ENCODE data around the gene DUS3L. TPM values are rescaled to one million over a fixed set of nuclear protein-coding genes. Genes with fewer than 3 reads are reported as not detected.
"Not testable (repeated sequence)": the region's sequence is repeated elsewhere in the genome, so short reads cannot be mapped to it uniquely, and the experiment has no call there.

The DUS3L gene
- total RNA-seq, 1 donor from 2014 or later = 16.2 TPM

- H3K4me1 Mint-ChIP-seq (ENCODE audit: unreplicated experiment) = no peaks in the 10 kb centered on the region
- no peak for TF ChIP-seq CTCF (IDR thresholded peaks at IDR 0.05; ENCODE audit: unreplicated experiment)
- no peaks in the 10 kb centered on the region for H3K9me3 Mint-ChIP-seq (ENCODE audit: unreplicated experiment)
- H3K36me3 Mint-ChIP-seq (ENCODE audit: low read depth, unreplicated experiment) = no peaks in the 10 kb centered on the region
- H3K27me3 Mint-ChIP-seq (ENCODE audit: unreplicated experiment) = peaks cover 5% of the 10 kb centered on the region
- H3K4me3 Mint-ChIP-seq (ENCODE audit: unreplicated experiment) = no peak overlapping the region
- H3K27ac Mint-ChIP-seq (ENCODE audit: unreplicated experiment) = no peak overlapping the region
- DNase-seq (ENCODE audit: low spot score) = no peak
Measured at GRCh38 chr19:5749505-5749904, 41.5 kb downstream of the DUS3L start.

GRCh38 chr19:5748920-5749319 lies 42.0 kb downstream of the DUS3L start:
- H3K4me3 Mint-ChIP-seq (ENCODE audit: unreplicated experiment); H3K27me3 Mint-ChIP-seq (ENCODE audit: unreplicated experiment); H3K27ac Mint-ChIP-seq (ENCODE audit: unreplicated experiment); H3K9me3 Mint-ChIP-seq (ENCODE audit: unreplicated experiment); DNase-seq (ENCODE audit: low spot score); H3K4me1 Mint-ChIP-seq (ENCODE audit: unreplicated experiment); H3K36me3 Mint-ChIP-seq (ENCODE audit: low read depth, unreplicated experiment): not testable (repeated sequence)

GRCh38 chr19:5744999-5745398 lies 46.0 kb downstream of the DUS3L start:
- H3K4me3 Mint-ChIP-seq (ENCODE audit: unreplicated experiment); H3K4me1 Mint-ChIP-seq (ENCODE audit: unreplicated experiment); H3K36me3 Mint-ChIP-seq (ENCODE audit: low read depth, unreplicated experiment); H3K27me3 Mint-ChIP-seq (ENCODE audit: unreplicated experiment); DNase-seq (ENCODE audit: low spot score); H3K27ac Mint-ChIP-seq (ENCODE audit: unreplicated experiment); H3K9me3 Mint-ChIP-seq (ENCODE audit: unreplicated experiment): not testable (repeated sequence)

- Mint-ChIP-seq H3K4me3 (ENCODE audit: unreplicated experiment) (no peak overlapping the region), H3K4me1 (ENCODE audit: unreplicated experiment) (no peaks in the 10 kb centered on the region), H3K27me3 (ENCODE audit: unreplicated experiment) (peaks cover 4% of the 10 kb centered on the region), H3K9me3 (ENCODE audit: unreplicated experiment) (no peaks in the 10 kb centered on the region), H3K27ac (ENCODE audit: unreplicated experiment) (no peak overlapping the region), H3K36me3 (ENCODE audit: low read depth, unreplicated experiment) (no peaks in the 10 kb centered on the region)
- no peak for TF ChIP-seq CTCF (IDR thresholded peaks at IDR 0.05; ENCODE audit: unreplicated experiment)
- no peak for DNase-seq (ENCODE audit: low spot score)
Measured at GRCh38 chr19:5743630-5744029, 47.3 kb downstream of the DUS3L start.

- no peak for TF ChIP-seq CTCF (IDR thresholded peaks at IDR 0.05; ENCODE audit: unreplicated experiment)
- DNase-seq (ENCODE audit: low spot score) = no peak
- H3K27me3 Mint-ChIP-seq (ENCODE audit: unreplicated experiment) = peaks cover 6% of the 10 kb centered on the region
- no peak overlapping the region for H3K27ac Mint-ChIP-seq (ENCODE audit: unreplicated experiment)
- no peaks in the 10 kb centered on the region for H3K4me1 Mint-ChIP-seq (ENCODE audit: unreplicated experiment)
- H3K36me3 Mint-ChIP-seq (ENCODE audit: low read depth, unreplicated experiment) = no peaks in the 10 kb centered on the region
- H3K9me3 Mint-ChIP-seq (ENCODE audit: unreplicated experiment) = no peaks in the 10 kb centered on the region
- no peak overlapping the region for H3K4me3 Mint-ChIP-seq (ENCODE audit: unreplicated experiment)
Measured at GRCh38 chr19:5742051-5742450, 48.9 kb downstream of the DUS3L start.

- no peak for TF ChIP-seq CTCF (IDR thresholded peaks at IDR 0.05; ENCODE audit: unreplicated experiment)
- Mint-ChIP-seq H3K27ac (ENCODE audit: unreplicated experiment) (no peak overlapping the region), H3K4me3 (ENCODE audit: unreplicated experiment) (no peak overlapping the region), H3K36me3 (ENCODE audit: low read depth, unreplicated experiment) (no peaks in the 10 kb centered on the region), H3K9me3 (ENCODE audit: unreplicated experiment) (no peaks in the 10 kb centered on the region), H3K4me1 (ENCODE audit: unreplicated experiment) (no peaks in the 10 kb centered on the region), H3K27me3 (ENCODE audit: unreplicated experiment) (peaks cover 8% of the 10 kb centered on the region)
- no peak for DNase-seq (ENCODE audit: low spot score)
Measured at GRCh38 chr19:5738423-5738822, 52.5 kb downstream of the DUS3L start.

Other genes starting within 250 kb of the DUS3L start
- 0.33 TPM for gene TINCR, start 223.2 kb downstream of the DUS3L start, total RNA-seq (ENCODE audit: unreplicated experiment)
- 85.5 TPM for gene SAFB2, start 168.4 kb downstream of the DUS3L start, total RNA-seq (ENCODE audit: unreplicated experiment)
- 113 TPM for gene SAFB, start 168.1 kb downstream of the DUS3L start, total RNA-seq (ENCODE audit: unreplicated experiment)
- 23.6 TPM for gene MICOS13, start 110.6 kb downstream of the DUS3L start, total RNA-seq (ENCODE audit: unreplicated experiment)
- 11.8 TPM for gene HSD11B1L, start 110.1 kb downstream of the DUS3L start, total RNA-seq (ENCODE audit: unreplicated experiment)
- 910 TPM for gene RPL36, start 100.9 kb downstream of the DUS3L start, total RNA-seq (ENCODE audit: unreplicated experiment)
- 64.4 TPM for gene LONP1, start 71.0 kb downstream of the DUS3L start, total RNA-seq (ENCODE audit: unreplicated experiment)
- gene CATSPERD, start 70.5 kb downstream of the DUS3L start, total RNA-seq (ENCODE audit: unreplicated experiment) = not detected
- 2.2 TPM for gene PRR22, start 6.4 kb downstream of the DUS3L start, total RNA-seq (ENCODE audit: unreplicated experiment)
- 0.56 TPM for gene NRTN, start 13.9 kb upstream of the DUS3L start, total RNA-seq (ENCODE audit: unreplicated experiment)
- 0.18 TPM for gene FUT6, start 48.5 kb upstream of the DUS3L start, total RNA-seq (ENCODE audit: unreplicated experiment)
- gene FUT3, start 60.3 kb upstream of the DUS3L start, total RNA-seq (ENCODE audit: unreplicated experiment) = 1.4 TPM
- gene FUT5, start 79.4 kb upstream of the DUS3L start, total RNA-seq (ENCODE audit: unreplicated experiment) = not detected
- gene NDUFA11, start 112.6 kb upstream of the DUS3L start, total RNA-seq (ENCODE audit: unreplicated experiment) = 211 TPM
- gene VMAC, start 113.7 kb upstream of the DUS3L start, total RNA-seq (ENCODE audit: unreplicated experiment) = 8.9 TPM
- 9.3 TPM for gene CAPS, start 123.1 kb upstream of the DUS3L start, total RNA-seq (ENCODE audit: unreplicated experiment)
- 69.5 TPM for gene RANBP3, start 187.0 kb upstream of the DUS3L start, total RNA-seq (ENCODE audit: unreplicated experiment)